OCI-LY3 (cell line): ENCODE measurements around the gene ADIRF.
"Not testable (repeated sequence)": the region's sequence is repeated elsewhere in the genome, so short reads cannot be mapped to it uniquely, and the experiment has no call there.

Experiments used
- H2AFZ ChIP-seq: fragments of 200-600, 300-600 bp; shearing (Covaris generic); 2 replicates; pipeline ENCODE4 v1.6.0; 2014; ENCODE audit warnings: antibody characterized with exemption, low read depth, low read length
- H3K27ac ChIP-seq: fragments of 200-600, 300-600 bp; sonication (generic); 2 replicates; pipeline ENCODE4 v1.5.1; 2014; ENCODE audit warnings: mild to moderate bottlenecking, low read length, moderate library complexity, mixed read lengths
- H3K27me3 ChIP-seq: fragments of 200-600, 300-600 bp; sonication (generic); 2 replicates; pipeline ENCODE4 v1.6.1; 2014; ENCODE audit warnings: low read depth, low read length, mixed read lengths
- H3K36me3 ChIP-seq: fragments of 200-600, 300-600 bp; sonication (generic); replicated peaks from 2 replicates; pipeline ENCODE3; 2014; ENCODE audit warnings: low read depth, low read length, mixed read lengths
- H3K4me1 ChIP-seq: fragments of 300-600, 200-600 bp; sonication (generic); 2 replicates; pipeline ENCODE4 v1.6.1; 2014; ENCODE audit warnings: low read length, mixed read lengths
- H3K4me2 ChIP-seq: fragments of 200-600, 300-600 bp; sonication (generic); 2 replicates; pipeline ENCODE4 v1.6.1; 2014; ENCODE audit warnings: low read length, mixed read lengths
- H3K4me3 ChIP-seq: fragments of 300-600, 200-600 bp; sonication (generic); 2 replicates; pipeline ENCODE4 v1.5.1; 2014; ENCODE audit warnings: antibody characterized with exemption, mild to moderate bottlenecking, low read length, moderate library complexity
- H3K79me2 ChIP-seq: fragments of 300-600, 200-600 bp; shearing (Covaris generic); 2 replicates; pipeline ENCODE4 v1.6.1; 2014; ENCODE audit warnings: mild to moderate bottlenecking, low read length, mixed read lengths
- H3K9ac ChIP-seq: fragments of 300-600, 200-600 bp; shearing (Covaris generic); 2 replicates; pipeline ENCODE4 v1.6.0; 2014; ENCODE audit warnings: mild to moderate bottlenecking, low read length, moderate library complexity
- H3K9me3 ChIP-seq: fragments of 200-600, 300-600 bp; shearing (Covaris generic); 2 replicates; pipeline ENCODE4 v1.6.1; 2014; ENCODE audit warnings: low read length, mixed read lengths; ENCODE audit not compliant: insufficient read depth
- H4K20me1 ChIP-seq: fragments of 200-600, 300-600 bp; sonication (generic); 2 replicates; pipeline ENCODE4 v1.6.1; 2016; ENCODE audit warnings: low read length, mixed read lengths; ENCODE audit not compliant: insufficient read depth
- EZH2phosphoT487 ChIP-seq: fragments of 200-600 bp; shearing (Covaris generic); IDR thresholded peaks from 2 replicates; pipeline ENCODE4 v1.6.1; 2018; ENCODE audit warnings: antibody characterized with exemption, mixed run types, low read depth
- TF ChIP-seq, protein P1 (sequence below): fragments of 200-600, 300-600 bp; sonication (generic); IDR thresholded peaks from 2 replicates; pipeline ENCODE4 v1.5.1; 2014; ENCODE audit warnings: antibody characterized with exemption, low read length, low read depth

Gene ADIRF

DNA sequence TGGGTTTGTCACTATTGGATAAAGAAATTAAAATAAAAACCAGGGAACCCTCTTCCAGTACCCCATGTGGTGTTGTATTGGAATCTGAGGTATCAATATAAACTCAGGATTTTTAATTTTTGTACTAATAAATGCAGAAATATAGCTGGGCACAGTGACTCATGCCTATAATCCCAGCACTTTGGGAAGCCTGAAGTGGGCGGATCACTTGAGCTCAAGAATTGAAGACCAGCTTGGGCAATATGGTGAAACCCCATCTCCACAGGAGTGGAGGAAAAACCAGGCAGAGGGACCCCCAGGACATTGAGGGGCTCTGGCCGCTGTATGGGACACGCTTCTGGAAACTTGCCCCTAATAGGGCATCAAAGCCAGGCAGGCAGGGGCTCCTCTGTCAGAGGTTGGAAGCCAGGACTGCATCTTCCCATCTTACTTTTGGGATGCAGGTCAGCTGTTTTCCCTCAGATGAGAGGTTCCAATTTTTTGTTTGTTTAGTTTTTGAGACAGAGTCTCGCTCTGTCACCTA, 11.1 kb downstream of the ADIRF start:
- H3K27me3 ChIP-seq = no peaks in the 10 kb centered on the region
- no peak overlapping the region for H2AFZ ChIP-seq
- no peaks in the 10 kb centered on the region for H4K20me1 ChIP-seq
- peaks cover 7% of the 10 kb centered on the region for H3K4me1 ChIP-seq
- H3K9ac ChIP-seq = no peak overlapping the region
- no peaks in the 10 kb centered on the region for H3K9me3 ChIP-seq
- no peak overlapping the region for H3K27ac ChIP-seq
- no peaks in the 10 kb centered on the region for H3K36me3 ChIP-seq
- H3K4me3 ChIP-seq = no peak overlapping the region
- TF ChIP-seq EZH2phosphoT487 = no peak
- TF ChIP-seq, protein P1, sequence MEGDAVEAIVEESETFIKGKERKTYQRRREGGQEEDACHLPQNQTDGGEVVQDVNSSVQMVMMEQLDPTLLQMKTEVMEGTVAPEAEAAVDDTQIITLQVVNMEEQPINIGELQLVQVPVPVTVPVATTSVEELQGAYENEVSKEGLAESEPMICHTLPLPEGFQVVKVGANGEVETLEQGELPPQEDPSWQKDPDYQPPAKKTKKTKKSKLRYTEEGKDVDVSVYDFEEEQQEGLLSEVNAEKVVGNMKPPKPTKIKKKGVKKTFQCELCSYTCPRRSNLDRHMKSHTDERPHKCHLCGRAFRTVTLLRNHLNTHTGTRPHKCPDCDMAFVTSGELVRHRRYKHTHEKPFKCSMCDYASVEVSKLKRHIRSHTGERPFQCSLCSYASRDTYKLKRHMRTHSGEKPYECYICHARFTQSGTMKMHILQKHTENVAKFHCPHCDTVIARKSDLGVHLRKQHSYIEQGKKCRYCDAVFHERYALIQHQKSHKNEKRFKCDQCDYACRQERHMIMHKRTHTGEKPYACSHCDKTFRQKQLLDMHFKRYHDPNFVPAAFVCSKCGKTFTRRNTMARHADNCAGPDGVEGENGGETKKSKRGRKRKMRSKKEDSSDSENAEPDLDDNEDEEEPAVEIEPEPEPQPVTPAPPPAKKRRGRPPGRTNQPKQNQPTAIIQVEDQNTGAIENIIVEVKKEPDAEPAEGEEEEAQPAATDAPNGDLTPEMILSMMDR = no peak
- H3K4me2 ChIP-seq = no peak overlapping the region
- no peaks in the 10 kb centered on the region for H3K79me2 ChIP-seq

GRCh38 chr10:86979977-86980448, 11.7 kb downstream of the ADIRF start:
- TF ChIP-seq, protein P1 = no peak
- TF ChIP-seq EZH2phosphoT487 = no peak
- Histone ChIP-seq H3K79me2 (no peaks in the 10 kb centered on the region), H3K36me3 (no peaks in the 10 kb centered on the region), H3K4me2 (no peak overlapping the region), H3K9me3 (no peaks in the 10 kb centered on the region), H3K4me3 (no peak overlapping the region), H2AFZ (no peak overlapping the region), H4K20me1 (no peaks in the 10 kb centered on the region), H3K27me3 (no peaks in the 10 kb centered on the region), H3K4me1 (peaks cover 7% of the 10 kb centered on the region), H3K9ac (no peak overlapping the region), H3K27ac (no peak overlapping the region)

GRCh38 chr10:86981020-86981419, 12.7 kb downstream of the ADIRF start:
- H3K27me3 ChIP-seq, H3K9me3 ChIP-seq, H3K4me1 ChIP-seq, H3K9ac ChIP-seq, H3K36me3 ChIP-seq, H4K20me1 ChIP-seq, H2AFZ ChIP-seq, H3K4me2 ChIP-seq, H3K4me3 ChIP-seq, H3K79me2 ChIP-seq, H3K27ac ChIP-seq: not testable (repeated sequence)

- no peaks in the 10 kb centered on the region for H3K9me3 ChIP-seq
- H3K4me2 ChIP-seq = no peak overlapping the region
- no peaks in the 10 kb centered on the region for H3K27me3 ChIP-seq
- no peaks in the 10 kb centered on the region for H3K36me3 ChIP-seq
- H4K20me1 ChIP-seq = no peaks in the 10 kb centered on the region
- no peak overlapping the region for H2AFZ ChIP-seq
- H3K79me2 ChIP-seq = no peaks in the 10 kb centered on the region
- H3K9ac ChIP-seq = no peak overlapping the region
- TF ChIP-seq, protein P1 = no peak
- TF ChIP-seq EZH2phosphoT487 = no peak
- no peak overlapping the region for H3K4me3 ChIP-seq
- H3K27ac ChIP-seq = no peak overlapping the region
- H3K4me1 ChIP-seq = peaks cover 7% of the 10 kb centered on the region
Observed at GRCh38 chr10:86981716-86982115, 13.4 kb downstream of the ADIRF start.

GRCh38 chr10:86984498-86984897, 16.2 kb downstream of the ADIRF start:
- H3K4me1 ChIP-seq, H3K79me2 ChIP-seq, H4K20me1 ChIP-seq, H3K27ac ChIP-seq, H3K27me3 ChIP-seq, H2AFZ ChIP-seq, H3K4me2 ChIP-seq, H3K4me3 ChIP-seq, H3K9ac ChIP-seq, H3K36me3 ChIP-seq, H3K9me3 ChIP-seq: not testable (repeated sequence)
